GM19463 (cell line): ENCODE results near the gene OR8B12.
"Not testable (repeated sequence)": the region's sequence is repeated elsewhere in the genome, so short reads cannot be mapped to it uniquely, and the experiment has no call there.

Source experiments
- ATAC-seq: cut with Tn5 transposase; IDR thresholded peaks from one replicate; pipeline ENCODE4 v1.9.1; 2021; ENCODE audit warnings: mild to moderate bottlenecking, moderate library complexity; ENCODE audit not compliant: unreplicated experiment

The OR8B12 gene

GRCh38 chr11:124533626-124534025, 9.8 kb downstream of the OR8B12 start:
- no peak for ATAC-seq

DNA sequence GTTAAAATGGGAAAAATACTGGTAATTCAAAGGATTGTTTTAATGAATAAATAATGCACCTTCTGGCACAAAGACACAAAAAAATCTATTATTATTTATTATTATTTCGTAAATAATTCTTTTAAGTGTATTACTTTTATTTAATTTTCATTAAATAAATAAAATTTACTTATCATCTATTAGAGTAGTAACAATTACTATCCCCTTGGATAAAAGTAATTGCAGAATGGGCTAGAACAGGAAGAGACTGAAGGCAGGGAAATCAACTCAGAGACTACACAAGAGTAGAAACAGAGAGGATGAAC, 23.0 kb downstream of the OR8B12 start:
- no peak for ATAC-seq

DNA sequence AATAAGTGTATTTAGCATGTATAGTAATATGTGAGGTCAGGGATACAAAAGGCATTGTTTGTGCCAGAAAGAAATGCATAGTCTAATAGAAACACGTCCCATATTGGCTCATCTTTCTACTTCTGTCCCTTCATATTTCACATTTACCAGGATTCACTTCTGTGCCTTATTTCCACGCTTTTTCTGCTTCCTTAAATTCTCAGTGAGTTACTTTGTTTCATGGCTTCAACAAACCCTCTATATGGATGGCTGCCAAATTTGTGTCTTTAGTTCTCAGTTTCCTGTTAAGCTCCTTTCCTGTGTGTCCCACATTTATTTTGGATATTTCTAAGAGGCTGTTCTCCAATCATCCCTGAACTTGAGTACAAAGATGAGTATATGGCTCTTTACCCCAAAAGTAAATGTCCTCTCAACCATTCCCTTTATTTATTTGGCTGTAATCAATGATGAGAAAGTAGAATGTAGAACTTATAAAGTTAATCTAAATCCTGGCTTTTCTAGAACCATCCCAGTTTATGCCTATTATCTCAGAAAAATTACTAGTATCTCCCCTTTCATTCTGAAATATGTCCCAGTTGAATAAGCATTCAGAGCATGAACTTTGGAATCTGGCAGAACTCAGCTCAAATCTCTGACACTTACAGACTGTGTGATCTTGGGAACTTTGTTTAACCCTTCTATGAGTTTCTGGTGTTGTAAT, 23.5 kb downstream of the OR8B12 start:
- ATAC-seq: no peak

DNA sequence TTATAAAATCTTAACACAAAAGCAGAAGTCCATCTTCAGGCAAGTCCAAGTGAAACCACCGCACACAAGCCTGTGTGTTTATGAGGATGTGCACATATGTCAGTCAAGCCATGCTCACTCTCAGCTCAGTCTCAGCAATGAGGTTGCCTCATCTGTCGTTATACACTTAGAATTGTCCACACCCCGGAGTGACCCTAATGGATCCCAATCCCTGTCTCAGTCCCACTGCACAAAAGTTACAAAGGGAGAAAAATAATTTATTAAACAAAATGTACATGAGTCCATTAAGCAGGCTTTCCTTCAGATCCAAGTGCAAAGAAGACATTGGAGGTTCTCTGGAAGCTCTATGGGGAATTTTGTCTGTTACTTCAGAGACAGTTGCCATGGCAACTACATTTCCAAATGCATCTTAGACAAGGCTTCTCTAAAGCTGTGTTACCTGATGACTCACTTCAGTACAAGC, 24.4 kb downstream of the OR8B12 start:
- no peak for ATAC-seq

- ATAC-seq: no peak
Observed at GRCh38 chr11:124517314-124517713, 26.1 kb downstream of the OR8B12 start.

- ATAC-seq: not testable (repeated sequence)
Observed at GRCh38 chr11:124514675-124515074, 28.8 kb downstream of the OR8B12 start.

GRCh38 chr11:124514131-124514530, 29.3 kb downstream of the OR8B12 start:
- no peak for ATAC-seq

- ATAC-seq: no peak
Observed at GRCh38 chr11:124511745-124512144, 31.7 kb downstream of the OR8B12 start.

DNA sequence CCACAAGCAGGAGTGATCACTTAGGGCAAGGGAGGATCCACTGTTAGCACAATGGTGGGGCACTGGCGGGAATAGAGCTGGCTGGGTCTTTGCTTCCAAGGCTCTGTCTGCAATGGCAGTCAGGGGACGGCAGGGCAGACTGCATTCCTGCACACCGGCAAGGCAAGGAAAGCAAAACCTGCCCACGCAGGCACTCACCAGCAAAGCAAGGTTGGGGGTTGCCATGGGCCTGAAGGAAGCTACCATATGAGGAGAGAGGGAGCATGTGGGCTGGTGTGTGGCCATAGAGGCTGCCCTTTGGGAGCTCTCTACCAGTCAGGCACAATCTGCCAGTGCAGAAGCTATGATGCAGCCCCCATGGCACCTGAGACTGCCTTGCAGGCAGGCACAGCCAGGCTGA, 33.2 kb downstream of the OR8B12 start:
- ATAC-seq: no peak

DNA sequence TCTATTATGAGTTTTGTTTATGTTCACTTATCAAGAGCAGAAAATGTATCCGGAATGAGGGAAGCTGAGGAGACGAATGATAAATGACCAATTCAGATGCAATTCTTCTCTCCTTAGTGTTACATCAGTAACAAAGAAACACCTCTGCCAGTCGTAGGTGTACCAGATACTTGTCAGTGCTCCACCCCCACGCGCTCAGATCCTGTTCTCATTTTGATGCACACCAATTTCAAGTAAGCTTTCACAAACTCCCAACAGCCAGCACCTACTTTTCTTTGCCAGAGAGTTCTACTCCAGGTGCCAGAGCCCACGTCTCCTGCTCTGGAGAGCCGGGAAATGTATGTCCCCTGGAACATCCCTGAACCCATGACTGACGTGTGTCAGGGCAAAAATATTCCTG, 43.7 kb downstream of the OR8B12 start:
- no peak for ATAC-seq

GRCh38 chr11:124493016-124493655, 50.3 kb downstream of the OR8B12 start:
- ATAC-seq: no peak
